ENCODE measurements around the gene SHISA8. TPM values are rescaled to one million over a fixed set of nuclear protein-coding genes. Genes with fewer than 3 reads are reported as not detected.

SHISA8 gene
- total RNA-seq, 6 donors from 2014 or later = 0.17 TPM; not detected in 5

DNA sequence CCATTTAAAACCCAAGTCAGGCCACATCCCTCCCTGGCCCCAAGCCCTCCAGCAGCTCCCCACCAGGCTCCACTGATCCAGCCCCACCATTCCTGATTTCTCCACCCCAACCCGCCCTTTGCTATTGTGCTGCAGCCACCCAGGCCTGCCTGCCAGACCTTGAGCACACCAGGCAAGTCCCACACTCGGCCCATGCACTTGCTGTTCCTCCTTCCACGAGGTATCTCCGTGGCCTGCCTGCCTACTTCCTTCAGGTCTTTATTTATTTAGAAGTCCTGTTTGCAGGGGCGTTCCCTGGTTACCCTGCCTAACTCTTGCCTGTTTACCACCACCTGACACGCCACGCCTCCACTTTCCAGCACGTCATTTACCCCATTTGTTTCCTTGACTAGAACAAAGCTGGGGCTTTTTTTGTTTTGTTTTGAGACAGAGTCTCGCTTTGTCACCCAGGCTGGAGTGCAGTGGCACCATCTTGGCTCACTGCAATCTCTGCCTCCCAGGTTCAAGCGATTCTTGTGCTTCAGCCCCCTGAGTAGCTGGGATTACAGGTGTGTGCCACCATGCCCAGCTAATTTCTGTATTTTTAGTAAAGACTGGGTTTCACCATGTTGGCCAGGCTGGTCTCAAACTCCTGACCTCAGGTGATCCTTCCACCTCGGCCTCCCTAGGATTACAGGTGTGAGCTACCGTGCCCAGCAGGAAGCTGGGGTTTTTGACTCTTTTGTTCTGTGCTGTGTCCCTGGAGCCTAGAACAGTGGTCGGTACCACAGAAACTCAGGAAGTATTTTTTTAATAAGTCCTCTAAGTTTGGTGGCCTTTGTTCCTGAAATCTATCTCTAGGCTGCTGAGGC is 25.3 kb upstream of the SHISA8 start:
- 74 to 78% methylated on average over 13 of the region's 13 CpGs for WGBS, 2 donors
- peak in 1 of 2 donors; percentile 60 for DNase-seq
- no peaks in the 10 kb centered on the region for H3K9me3 ChIP-seq
- TF ChIP-seq EP300 (IDR thresholded peaks at IDR 0.05) (no peak), POLR2AphosphoS5 (IDR thresholded peaks at IDR 0.05) (peak in 1 of 2 donors; percentile 60), POLR2A (IDR thresholded peaks at IDR 0.05) (peak in 3 of 4 donors; percentile 9 to 69 (median 24))
- H3K27me3 ChIP-seq = no peaks in the 10 kb centered on the region
- peaks cover 0 to 9% (median 7%) of the 10 kb centered on the region in 4 donors for H3K4me1 ChIP-seq
- H3K4me3 ChIP-seq = no peak overlapping the region
- H3K27ac ChIP-seq = peak overlapping the region; percentile 31 to 80 (median 73)
- no peak for ATAC-seq (ENCODE audit: low FRiP score in 2 of 2)
- no peaks in the 10 kb centered on the region for H3K36me3 ChIP-seq

DNA sequence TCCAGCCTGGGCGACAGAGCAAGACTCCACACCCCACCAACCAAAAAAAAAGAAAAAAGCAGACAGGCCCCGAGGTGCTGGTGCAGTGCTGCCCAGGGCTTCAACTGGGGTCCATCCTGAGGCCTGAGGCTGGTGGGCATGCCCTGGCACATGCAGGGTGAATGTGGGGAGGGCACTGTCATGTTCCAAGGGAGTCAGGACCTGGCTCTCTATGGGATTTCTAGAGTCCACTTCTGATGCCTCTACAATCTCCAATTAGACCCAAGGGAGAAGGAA is 22.0 kb upstream of the SHISA8 start:
- TF ChIP-seq EP300 (IDR thresholded peaks at IDR 0.05) (no peak), POLR2A (IDR thresholded peaks at IDR 0.05) (no peak), POLR2AphosphoS5 (IDR thresholded peaks at IDR 0.05) (no peak)
- TF ChIP-seq, protein P1, sequence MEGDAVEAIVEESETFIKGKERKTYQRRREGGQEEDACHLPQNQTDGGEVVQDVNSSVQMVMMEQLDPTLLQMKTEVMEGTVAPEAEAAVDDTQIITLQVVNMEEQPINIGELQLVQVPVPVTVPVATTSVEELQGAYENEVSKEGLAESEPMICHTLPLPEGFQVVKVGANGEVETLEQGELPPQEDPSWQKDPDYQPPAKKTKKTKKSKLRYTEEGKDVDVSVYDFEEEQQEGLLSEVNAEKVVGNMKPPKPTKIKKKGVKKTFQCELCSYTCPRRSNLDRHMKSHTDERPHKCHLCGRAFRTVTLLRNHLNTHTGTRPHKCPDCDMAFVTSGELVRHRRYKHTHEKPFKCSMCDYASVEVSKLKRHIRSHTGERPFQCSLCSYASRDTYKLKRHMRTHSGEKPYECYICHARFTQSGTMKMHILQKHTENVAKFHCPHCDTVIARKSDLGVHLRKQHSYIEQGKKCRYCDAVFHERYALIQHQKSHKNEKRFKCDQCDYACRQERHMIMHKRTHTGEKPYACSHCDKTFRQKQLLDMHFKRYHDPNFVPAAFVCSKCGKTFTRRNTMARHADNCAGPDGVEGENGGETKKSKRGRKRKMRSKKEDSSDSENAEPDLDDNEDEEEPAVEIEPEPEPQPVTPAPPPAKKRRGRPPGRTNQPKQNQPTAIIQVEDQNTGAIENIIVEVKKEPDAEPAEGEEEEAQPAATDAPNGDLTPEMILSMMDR (IDR thresholded peaks at IDR 0.05) = no peak
- H3K27ac ChIP-seq = no peak overlapping the region
- WGBS, 2 donors = 80 to 100% methylated on average over 2 of the region's 2 CpGs
- no peaks in the 10 kb centered on the region for H3K27me3 ChIP-seq
- H3K9me3 ChIP-seq = no peaks in the 10 kb centered on the region
- peaks cover 0 to 9% (median 7%) of the 10 kb centered on the region in 4 donors for H3K4me1 ChIP-seq
- no peak for ATAC-seq (ENCODE audit: low FRiP score in 2 of 2)
- H3K4me3 ChIP-seq = no peak overlapping the region
- DNase-seq = no peak
- no peaks in the 10 kb centered on the region for H3K36me3 ChIP-seq

DNA sequence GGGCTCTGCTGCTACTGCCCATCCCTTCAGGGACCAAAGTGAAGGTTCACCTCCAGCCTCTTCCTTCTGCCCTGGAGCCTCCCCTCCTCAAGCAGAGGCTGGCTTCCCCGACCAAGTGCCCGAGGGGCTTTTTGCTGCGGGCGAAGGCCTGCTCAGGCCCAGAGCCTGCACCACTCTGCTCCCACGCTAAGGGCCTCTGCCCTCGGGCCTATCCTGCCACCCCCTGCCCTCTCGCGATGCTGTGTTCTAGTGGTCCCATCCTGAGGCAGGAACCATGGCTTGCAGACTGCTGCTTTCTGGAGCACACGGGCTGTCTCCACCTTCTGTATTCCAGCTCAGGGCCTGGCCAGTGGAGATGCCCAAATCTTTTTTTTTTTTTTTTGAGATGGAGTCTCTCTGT is 20.6 kb upstream of the SHISA8 start:
- H3K27ac ChIP-seq = no peak overlapping the region
- 93 to 100% methylated on average over 7 to 9 of the region's 9 CpGs for WGBS, 2 donors
- ATAC-seq (ENCODE audit: low FRiP score in 2 of 2) = no peak
- no peaks in the 10 kb centered on the region for H3K36me3 ChIP-seq
- H3K4me1 ChIP-seq = peaks cover 0 to 4% (median under 1%) of the 10 kb centered on the region in 4 donors
- no peaks in the 10 kb centered on the region for H3K27me3 ChIP-seq
- no peaks in the 10 kb centered on the region for H3K9me3 ChIP-seq
- TF ChIP-seq EP300 (IDR thresholded peaks at IDR 0.05) (no peak), POLR2AphosphoS5 (IDR thresholded peaks at IDR 0.05) (no peak), POLR2A (IDR thresholded peaks at IDR 0.05) (no peak)
- TF ChIP-seq, protein P1 (IDR thresholded peaks at IDR 0.05) = no peak
- no peak overlapping the region for H3K4me3 ChIP-seq
- peak in 1 of 2 donors; percentile 44 for DNase-seq

DNA sequence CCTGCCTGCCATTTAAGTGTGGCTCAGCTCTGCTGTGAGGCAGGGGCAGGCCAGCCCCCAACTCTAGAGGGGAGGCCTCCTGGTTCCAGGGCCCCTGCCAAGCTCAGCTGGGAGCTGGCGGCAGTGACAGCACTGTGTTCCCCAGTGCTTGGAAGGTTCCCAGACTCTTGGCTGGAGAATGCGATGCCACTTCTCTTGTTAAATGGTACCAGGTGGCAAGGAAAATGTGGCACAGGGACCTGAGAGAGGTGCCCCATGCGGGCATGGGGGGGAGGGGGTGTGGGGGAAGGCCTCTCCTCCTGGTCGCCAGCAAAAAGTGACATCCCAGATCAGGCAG is 20.1 kb upstream of the SHISA8 start:
- no peak overlapping the region for H3K27ac ChIP-seq
- ATAC-seq (ENCODE audit: low FRiP score in 2 of 2) (no peak), DNase-seq (peak in 1 of 2 donors; percentile 50)
- TF ChIP-seq POLR2A (IDR thresholded peaks at IDR 0.05) (no peak), POLR2AphosphoS5 (IDR thresholded peaks at IDR 0.05) (no peak), EP300 (IDR thresholded peaks at IDR 0.05) (no peak)
- TF ChIP-seq, protein P1 (IDR thresholded peaks at IDR 0.05) = no peak
- H3K4me3 ChIP-seq = no peak overlapping the region
- H3K36me3 ChIP-seq = no peaks in the 10 kb centered on the region
- 89 to 100% methylated on average over 1 to 4 of the region's 4 CpGs for WGBS, 2 donors
- H3K4me1 ChIP-seq = peaks cover 0 to 2% (median 0%) of the 10 kb centered on the region in 4 donors
- H3K27me3 ChIP-seq = no peaks in the 10 kb centered on the region
- H3K9me3 ChIP-seq = no peaks in the 10 kb centered on the region

DNA sequence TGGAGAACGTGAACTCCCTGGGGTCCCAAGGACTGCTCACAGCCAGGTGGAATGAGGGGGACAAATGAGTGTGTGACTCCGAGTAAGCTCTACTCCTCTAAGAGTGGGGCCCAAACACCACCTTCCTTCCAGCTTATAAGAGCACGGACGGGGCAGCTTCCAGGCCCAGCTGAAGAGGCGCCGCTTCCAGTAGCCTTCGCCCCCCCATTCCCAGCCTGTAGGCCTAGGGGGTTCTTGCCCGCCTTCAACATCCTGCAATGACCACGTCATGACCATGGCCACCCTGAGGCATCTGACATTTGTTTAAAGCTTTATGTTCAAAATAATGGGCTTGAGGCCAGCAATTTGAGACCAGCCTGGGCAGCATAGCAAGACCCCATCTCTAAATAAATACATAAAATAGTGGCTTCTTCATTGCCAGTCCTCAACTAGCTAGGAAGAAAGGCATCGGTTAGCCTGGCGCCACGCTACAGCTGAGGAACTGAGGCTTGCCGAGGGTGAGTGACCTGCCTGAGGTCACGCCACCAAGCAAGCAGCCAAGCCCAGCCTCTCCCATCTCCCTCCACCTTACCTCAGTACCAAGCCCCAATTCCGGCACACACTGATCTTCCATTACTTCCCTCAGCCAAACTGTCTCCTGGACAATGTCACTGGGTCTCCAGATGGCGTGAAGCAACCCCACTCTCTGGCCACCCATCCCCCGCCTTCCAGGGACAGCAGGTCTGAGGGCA is 19.6 kb upstream of the SHISA8 start:
- peak in 1 of 2 donors; percentile 28 for DNase-seq
- 93 to 97% methylated on average over 11 to 17 of the region's 17 CpGs for WGBS, 2 donors
- peaks cover 0 to 2% (median 0%) of the 10 kb centered on the region in 4 donors for H3K4me1 ChIP-seq

More for the DNA sequence above, 19.6 kb upstream of the SHISA8 start:
- no peak overlapping the region for H3K27ac ChIP-seq
- H3K9me3 ChIP-seq = no peaks in the 10 kb centered on the region
- no peaks in the 10 kb centered on the region for H3K36me3 ChIP-seq
- no peaks in the 10 kb centered on the region for H3K27me3 ChIP-seq
- H3K4me3 ChIP-seq = no peak overlapping the region
- TF ChIP-seq EP300 (IDR thresholded peaks at IDR 0.05) (no peak), POLR2AphosphoS5 (IDR thresholded peaks at IDR 0.05) (no peak), POLR2A (IDR thresholded peaks at IDR 0.05) (no peak)
- TF ChIP-seq, protein P1 (IDR thresholded peaks at IDR 0.05) = no peak
- ATAC-seq (ENCODE audit: low FRiP score in 2 of 2) = no peak

Data from upper lobe of left lung (tissue), 6 donors.